AG09309 (cell line): ENCODE data around the gene MORN5.

ENCODE experiments used
- DNase-seq: peaks from one replicate; pipeline ENCODE4 v3.0.0-alpha.2; 2010; ENCODE audit warnings: low read depth
- H3K4me3 ChIP-seq: 2 replicates; pipeline ENCODE4 v1.5.1; 2011; ENCODE audit warnings: mild to moderate bottlenecking, low read depth, low read length, moderate library complexity; ENCODE audit not compliant: control insufficient read depth
- CTCF ChIP-seq: IDR thresholded peaks from 2 replicates; pipeline ENCODE4 v1.5.1; 2011; ENCODE audit warnings: mild to moderate bottlenecking, low read depth, low read length, inconsistent platforms; ENCODE audit not compliant: insufficient read depth, control insufficient read depth; ENCODE audit errors: missing control alignments

MORN5 gene

GRCh38 chr9:122213102-122213588, 53.4 kb downstream of the MORN5 start:
- DNase-seq: no peak
- TF ChIP-seq CTCF: no peak
- no peak overlapping the region for H3K4me3 ChIP-seq

- no peak for TF ChIP-seq CTCF
- H3K4me3 ChIP-seq: peak overlapping the region; percentile 12; the same call in 1 of the 2 replicates
- no peak for DNase-seq
Observed at GRCh38 chr9:122213589-122214413, 54.1 kb downstream of the MORN5 start.

GRCh38 chr9:122214507-122214906, 54.8 kb downstream of the MORN5 start:
- no peak for DNase-seq
- H3K4me3 ChIP-seq: no peak overlapping the region
- no peak for TF ChIP-seq CTCF

GRCh38 chr9:122215663-122216062, 56.0 kb downstream of the MORN5 start:
- no peak for TF ChIP-seq CTCF
- no peak for DNase-seq
- H3K4me3 ChIP-seq: no peak overlapping the region

- no peak overlapping the region for H3K4me3 ChIP-seq
- no peak for TF ChIP-seq CTCF
- DNase-seq: no peak
Observed at GRCh38 chr9:122216138-122216797, 56.6 kb downstream of the MORN5 start.

- no peak for TF ChIP-seq CTCF
- no peak overlapping the region for H3K4me3 ChIP-seq
- DNase-seq: no peak
Observed at GRCh38 chr9:122216798-122217418, 57.2 kb downstream of the MORN5 start.
